ENCODE data around the gene BRAT1.

Gene BRAT1

DNA sequence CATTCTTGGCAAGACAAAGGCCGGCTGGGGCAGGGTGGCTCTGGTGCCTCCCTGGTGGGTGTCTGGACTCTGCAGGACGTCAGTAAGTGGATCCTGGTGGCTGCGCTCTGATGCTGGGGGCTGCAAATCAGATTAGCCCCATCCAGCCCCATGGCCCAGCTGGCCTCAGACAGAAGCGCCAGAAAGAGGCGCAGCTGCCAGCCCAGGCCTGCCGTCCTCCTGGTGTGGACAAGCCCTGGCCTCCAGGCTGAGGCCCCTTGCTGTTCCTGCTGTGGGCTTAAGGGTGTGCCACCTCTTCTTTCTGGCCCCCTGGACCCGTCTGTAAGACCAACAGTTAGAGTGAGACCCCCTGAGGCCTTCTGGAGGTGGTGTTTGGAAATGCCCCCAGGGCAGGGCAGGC, 41.6 kb downstream of the BRAT1 start:
- TF ChIP-seq, protein P1, sequence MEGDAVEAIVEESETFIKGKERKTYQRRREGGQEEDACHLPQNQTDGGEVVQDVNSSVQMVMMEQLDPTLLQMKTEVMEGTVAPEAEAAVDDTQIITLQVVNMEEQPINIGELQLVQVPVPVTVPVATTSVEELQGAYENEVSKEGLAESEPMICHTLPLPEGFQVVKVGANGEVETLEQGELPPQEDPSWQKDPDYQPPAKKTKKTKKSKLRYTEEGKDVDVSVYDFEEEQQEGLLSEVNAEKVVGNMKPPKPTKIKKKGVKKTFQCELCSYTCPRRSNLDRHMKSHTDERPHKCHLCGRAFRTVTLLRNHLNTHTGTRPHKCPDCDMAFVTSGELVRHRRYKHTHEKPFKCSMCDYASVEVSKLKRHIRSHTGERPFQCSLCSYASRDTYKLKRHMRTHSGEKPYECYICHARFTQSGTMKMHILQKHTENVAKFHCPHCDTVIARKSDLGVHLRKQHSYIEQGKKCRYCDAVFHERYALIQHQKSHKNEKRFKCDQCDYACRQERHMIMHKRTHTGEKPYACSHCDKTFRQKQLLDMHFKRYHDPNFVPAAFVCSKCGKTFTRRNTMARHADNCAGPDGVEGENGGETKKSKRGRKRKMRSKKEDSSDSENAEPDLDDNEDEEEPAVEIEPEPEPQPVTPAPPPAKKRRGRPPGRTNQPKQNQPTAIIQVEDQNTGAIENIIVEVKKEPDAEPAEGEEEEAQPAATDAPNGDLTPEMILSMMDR (IDR thresholded peaks at IDR 0.05): no peak
- Histone ChIP-seq H3K27ac (no peak overlapping the region), H3K4me3 (no peak overlapping the region)
- no peak for DNase-seq (ENCODE audit: low spot score)

DNA sequence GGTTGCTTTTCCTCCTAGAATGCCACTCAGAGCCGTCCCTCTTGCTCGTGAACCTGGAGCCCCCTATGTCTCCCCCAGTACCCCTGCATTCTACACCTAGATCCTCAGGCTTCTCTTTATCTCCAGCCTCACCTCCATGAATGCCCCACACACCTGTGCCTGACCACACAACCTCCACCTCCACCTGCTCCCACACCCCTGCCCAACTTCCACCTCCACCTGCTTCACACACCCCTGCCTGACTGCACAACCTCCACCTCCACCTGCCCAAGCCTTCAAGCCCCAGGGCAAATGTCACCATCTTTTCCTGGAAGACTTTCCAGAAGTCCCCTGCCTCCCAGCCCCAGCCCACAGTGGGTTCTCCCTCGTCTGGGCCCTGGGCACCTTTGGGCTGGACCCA, 42.6 kb downstream of the BRAT1 start:
- Histone ChIP-seq H3K4me3 (no peak overlapping the region), H3K27ac (no peak overlapping the region)
- TF ChIP-seq, protein P1 (IDR thresholded peaks at IDR 0.05): no peak
- DNase-seq (ENCODE audit: low spot score): no peak

DNA sequence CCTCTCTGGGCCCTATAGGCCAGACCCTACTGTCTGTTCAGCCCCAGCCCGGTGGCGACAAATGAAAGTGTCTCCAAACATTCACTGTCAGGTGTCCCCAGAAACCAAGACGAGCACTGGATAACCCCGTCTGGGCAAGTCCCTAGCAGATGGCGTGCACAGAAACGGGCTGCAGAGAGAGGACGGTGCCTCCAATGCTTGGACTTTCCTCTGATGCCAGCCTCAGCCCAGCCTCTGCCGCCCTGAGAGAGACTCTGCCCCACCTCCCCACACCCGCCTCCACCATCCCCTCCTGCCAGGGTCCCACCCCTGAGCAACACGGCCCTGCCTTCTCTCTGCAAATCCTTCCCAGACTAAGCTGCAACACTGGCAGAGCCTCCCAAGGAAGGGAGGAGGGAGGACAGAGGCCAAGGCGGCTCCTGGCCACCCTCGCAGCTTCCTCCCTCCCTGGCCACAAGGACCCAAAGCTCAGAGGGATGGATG, 43.1 kb downstream of the BRAT1 start:
- Histone ChIP-seq H3K4me3 (peak overlapping the region; percentile 11), H3K27ac (peak overlapping the region in 1 of 2 donors; percentile 75)
- TF ChIP-seq, protein P1 (IDR thresholded peaks at IDR 0.05): no peak
- DNase-seq (ENCODE audit: low spot score): no peak

DNA sequence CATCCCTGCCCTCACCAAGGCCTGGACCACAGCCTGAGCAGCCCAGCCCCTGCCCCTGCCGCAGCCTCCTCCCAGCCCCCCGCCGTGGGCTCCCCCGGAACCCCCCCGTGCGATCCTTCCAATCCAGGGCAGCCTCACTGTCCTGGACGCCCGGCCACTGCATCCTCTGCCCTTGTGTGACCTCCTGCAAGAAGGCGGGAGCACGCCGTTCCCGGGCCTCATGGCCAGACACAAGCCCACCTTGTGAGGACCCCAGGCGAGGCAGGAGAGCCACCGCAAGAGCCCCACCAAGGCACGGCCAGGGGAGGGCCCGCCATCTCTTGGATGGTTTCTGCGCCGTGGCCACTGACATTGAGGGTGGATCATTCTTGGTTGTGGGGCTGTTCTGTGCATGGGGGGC, 43.6 kb downstream of the BRAT1 start:
- Histone ChIP-seq H3K4me3 (peak overlapping the region; percentile 11), H3K27ac (peak overlapping the region in 1 of 2 donors; percentile 75)
- no peak for DNase-seq (ENCODE audit: low spot score)
- TF ChIP-seq, protein P1 (IDR thresholded peaks at IDR 0.05): no peak

DNA sequence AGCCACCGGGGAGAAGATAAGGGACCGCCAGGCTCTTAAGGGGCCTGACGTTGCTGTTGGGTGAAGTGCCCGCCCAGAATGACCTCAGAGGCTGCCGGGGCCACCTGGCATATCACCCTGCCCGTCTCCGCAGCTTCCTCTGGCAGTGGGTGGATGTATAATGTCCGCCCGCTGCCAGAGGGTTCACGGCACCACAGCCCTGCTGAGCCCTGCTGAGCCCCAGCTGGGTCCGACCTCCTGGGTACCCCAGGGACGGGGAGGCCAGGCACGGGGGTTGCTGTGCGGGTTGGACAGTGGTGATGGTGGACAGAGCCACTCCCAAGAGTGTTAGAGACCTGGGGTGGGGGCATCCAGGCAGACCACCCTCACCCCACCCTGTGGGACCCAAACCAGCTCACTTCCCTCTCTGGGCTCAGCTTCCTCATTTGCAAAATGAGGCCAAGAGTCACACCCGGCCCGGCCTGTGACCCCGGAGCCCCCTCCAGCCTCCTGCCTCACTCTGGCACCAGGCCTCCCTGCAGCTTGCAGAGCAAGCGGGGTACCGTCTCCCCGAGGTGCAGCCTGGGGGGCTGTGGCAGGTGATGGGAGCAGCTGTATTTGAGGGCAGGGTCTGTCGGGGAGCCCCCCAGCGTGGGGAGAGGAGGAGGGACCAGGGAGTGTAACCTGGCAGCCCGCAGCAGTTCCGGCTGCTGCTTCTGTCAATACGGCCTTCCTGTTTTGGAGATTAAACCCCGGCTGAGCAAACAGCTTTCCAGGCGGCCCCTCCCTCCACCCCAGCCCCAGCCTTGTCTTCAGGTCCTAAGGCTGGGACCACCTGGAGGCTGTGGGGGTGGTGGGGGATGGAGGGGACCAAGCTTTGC, 44.2 kb downstream of the BRAT1 start:
- TF ChIP-seq, protein P1 (IDR thresholded peaks at IDR 0.05): no peak
- no peak for DNase-seq (ENCODE audit: low spot score)
- Histone ChIP-seq H3K4me3 (peak overlapping the region; percentile 11), H3K27ac (peak overlapping the region in 1 of 2 donors; percentile 75)

DNA sequence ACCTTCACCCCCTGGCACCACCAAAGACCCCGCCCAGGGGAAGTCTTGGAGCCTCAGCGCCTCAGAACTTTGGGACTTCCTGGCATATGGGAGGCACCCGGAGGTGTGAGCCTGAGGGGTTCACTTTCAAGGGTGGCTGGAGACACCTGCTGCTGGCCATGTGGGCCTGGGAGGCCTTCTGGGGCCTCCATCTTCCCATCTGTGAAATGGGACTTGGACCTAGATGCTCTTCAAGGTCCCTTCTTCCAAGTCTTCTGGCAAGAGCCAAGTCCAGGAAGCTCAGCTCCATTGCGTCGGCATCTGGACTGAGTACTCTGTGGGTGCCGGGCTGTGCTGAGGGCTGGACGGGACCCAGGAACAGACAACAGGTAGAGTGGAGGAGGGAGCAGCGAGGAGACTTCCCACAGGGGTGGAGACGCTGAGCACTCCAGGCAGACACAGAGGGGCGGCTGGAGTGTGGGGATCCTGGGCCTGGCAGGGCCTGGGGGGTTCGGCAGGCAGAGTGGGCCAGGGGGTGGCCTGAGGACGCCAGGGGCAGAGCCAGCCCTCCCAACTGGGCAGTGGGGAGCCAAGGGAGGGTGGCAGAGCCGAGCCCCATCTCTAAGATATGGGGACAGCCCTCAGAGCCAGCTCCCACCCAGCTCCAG, 45.1 kb downstream of the BRAT1 start:
- Histone ChIP-seq H3K27ac (peak overlapping the region in 1 of 2 donors; percentile 40), H3K4me3 (no peak overlapping the region)
- no peak for DNase-seq (ENCODE audit: low spot score)
- TF ChIP-seq, protein P1 (IDR thresholded peaks at IDR 0.05): no peak

Data from coronary artery (tissue), 2 donors.